SK-N-SH treated with all-trans-retinoic acid at 6 μM for 48 hours (cell line): Measurements from ENCODE around the gene HNRNPC.

Experiments
- ARNTL ChIP-seq: fragments of 450-650 bp; formaldehyde crosslinking; IDR thresholded peaks from 2 replicates; pipeline ENCODE4 v1.5.0; 2020; ENCODE audit warnings: low read depth, mild to moderate bottlenecking, moderate library complexity, borderline replicate concordance
- BACH2 ChIP-seq: fragments of 250-450 bp; sonication (Bioruptor Pico); IDR thresholded peaks from 2 replicates; pipeline ENCODE4 v1.9.0; 2021; ENCODE audit warnings: mild to moderate bottlenecking, borderline replicate concordance
- CSDC2 ChIP-seq: fragments of 250-450 bp; sonication (Bioruptor Pico); IDR thresholded peaks from 2 replicates; pipeline ENCODE4 v1.5.0; 2020; ENCODE audit warnings: mild to moderate bottlenecking, moderate library complexity
- ESRRG ChIP-seq: fragments of 250-450 bp; sonication (Bioruptor Pico); IDR thresholded peaks from 2 replicates; pipeline ENCODE4 v1.6.1; 2021; ENCODE audit warnings: mild to moderate bottlenecking
- GLIS3 ChIP-seq: fragments of 250-450 bp; sonication (Bioruptor Pico); IDR thresholded peaks from 2 replicates; pipeline ENCODE4 v1.5.0; 2020; ENCODE audit warnings: mild to moderate bottlenecking, moderate library complexity
- OSR1 ChIP-seq: fragments of 250-450 bp; sonication (Bioruptor Pico); IDR thresholded peaks from 2 replicates; pipeline ENCODE4 v1.8.0; 2022; ENCODE audit warnings: moderate library complexity, mild to moderate bottlenecking, inconsistent platforms
- RARB ChIP-seq: fragments of 250-450 bp; sonication (Bioruptor Pico); IDR thresholded peaks from 2 replicates; pipeline ENCODE4 v1.8.0; 2021; ENCODE audit warnings: mild to moderate bottlenecking, moderate library complexity
- ZFP3 ChIP-seq: fragments of 250-450 bp; sonication (Bioruptor Pico); IDR thresholded peaks from 2 replicates; pipeline ENCODE4 v1.5.0; 2020; ENCODE audit warnings: mild to moderate bottlenecking, moderate library complexity
- ZFP30 ChIP-seq: fragments of 450-650 bp; formaldehyde crosslinking; IDR thresholded peaks from 2 replicates; pipeline ENCODE4 v1.5.0; 2022; ENCODE audit warnings: mild to moderate bottlenecking, moderate library complexity
- ZNF8 ChIP-seq: fragments of 450-650 bp; formaldehyde crosslinking; IDR thresholded peaks from 2 replicates; pipeline ENCODE4 v1.5.0; 2020; ENCODE audit warnings: mild to moderate bottlenecking, moderate library complexity
- TF ChIP-seq, protein P1 (sequence below): fragments of 250-450 bp; sonication (Bioruptor Pico); IDR thresholded peaks from 2 replicates; pipeline ENCODE4 v1.8.0; 2021; ENCODE audit warnings: low read depth, mild to moderate bottlenecking, moderate library complexity, borderline replicate concordance
- TF ChIP-seq, protein P2 (sequence below): fragments of 250-450 bp; sonication (Bioruptor Pico); IDR thresholded peaks from 2 replicates; pipeline ENCODE4 v1.5.1; 2021; ENCODE audit warnings: mild to moderate bottlenecking, moderate library complexity
- TF ChIP-seq, protein P3 (sequence below): fragments of 250-450 bp; sonication (Bioruptor Pico); IDR thresholded peaks from 2 replicates; pipeline ENCODE4 v1.8.0; 2020; ENCODE audit warnings: mild to moderate bottlenecking, moderate library complexity, borderline replicate concordance

DNA sequence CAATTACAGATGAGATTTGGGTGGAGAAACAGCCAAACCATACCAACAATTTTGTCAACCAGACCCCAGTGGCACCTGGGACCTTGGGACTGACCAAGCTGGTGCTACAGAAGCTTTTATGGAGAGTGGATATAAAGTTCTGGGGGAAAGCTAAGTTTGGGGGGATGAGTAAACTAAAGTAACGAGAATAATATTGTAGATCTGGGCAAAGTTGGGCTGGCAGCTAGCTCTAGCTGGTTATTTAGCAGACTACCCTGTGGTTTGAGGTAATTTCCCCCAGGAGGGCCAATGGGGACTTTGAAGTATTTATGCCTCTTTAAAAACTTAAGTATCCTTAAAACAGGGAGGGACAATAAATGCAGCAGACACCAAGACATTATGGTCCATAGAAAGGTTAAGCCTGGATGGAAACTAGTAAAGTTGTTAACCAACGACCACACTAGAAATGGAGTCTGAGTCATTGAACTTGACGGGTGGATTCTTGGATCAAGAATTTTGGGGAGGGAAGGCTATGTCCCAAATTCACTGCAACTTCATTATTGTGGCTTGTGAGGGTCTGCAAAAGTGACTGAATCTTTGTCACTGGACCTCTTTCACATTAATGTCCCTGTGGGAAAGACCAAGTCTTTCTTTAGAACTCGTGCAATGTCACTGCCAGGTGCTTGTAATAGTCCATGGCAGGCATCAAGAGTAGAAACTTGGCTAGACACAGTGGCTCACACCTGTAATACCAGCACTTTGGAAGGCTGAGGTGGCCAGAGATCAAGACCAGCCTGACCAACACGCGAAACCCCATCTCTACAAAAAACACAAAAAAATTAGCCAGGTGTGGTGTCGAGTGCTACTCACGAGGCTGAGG lies 64.8 kb downstream of the HNRNPC start:
- TF ChIP-seq RARB (no peak), OSR1 (CRISPR knock-in tag) (no peak), ESRRG (CRISPR knock-in tag) (no peak), ZFP30 (CRISPR knock-in tag) (no peak), ZNF8 (no peak), ARNTL (no peak), GLIS3 (CRISPR knock-in tag) (no peak), CSDC2 (CRISPR knock-in tag) (no peak), BACH2 (no peak), ZFP3 (CRISPR knock-in tag) (no peak)
- TF ChIP-seq, protein P1, sequence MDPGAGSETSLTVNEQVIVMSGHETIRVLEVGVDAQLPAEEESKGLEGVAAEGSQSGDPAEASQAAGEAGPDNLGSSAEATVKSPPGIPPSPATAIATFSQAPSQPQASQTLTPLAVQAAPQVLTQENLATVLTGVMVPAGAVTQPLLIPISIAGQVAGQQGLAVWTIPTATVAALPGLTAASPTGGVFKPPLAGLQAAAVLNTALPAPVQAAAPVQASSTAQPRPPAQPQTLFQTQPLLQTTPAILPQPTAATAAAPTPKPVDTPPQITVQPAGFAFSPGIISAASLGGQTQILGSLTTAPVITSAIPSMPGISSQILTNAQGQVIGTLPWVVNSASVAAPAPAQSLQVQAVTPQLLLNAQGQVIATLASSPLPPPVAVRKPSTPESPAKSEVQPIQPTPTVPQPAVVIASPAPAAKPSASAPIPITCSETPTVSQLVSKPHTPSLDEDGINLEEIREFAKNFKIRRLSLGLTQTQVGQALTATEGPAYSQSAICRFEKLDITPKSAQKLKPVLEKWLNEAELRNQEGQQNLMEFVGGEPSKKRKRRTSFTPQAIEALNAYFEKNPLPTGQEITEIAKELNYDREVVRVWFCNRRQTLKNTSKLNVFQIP (CRISPR knock-in tag) = no peak
- TF ChIP-seq, protein P2, sequence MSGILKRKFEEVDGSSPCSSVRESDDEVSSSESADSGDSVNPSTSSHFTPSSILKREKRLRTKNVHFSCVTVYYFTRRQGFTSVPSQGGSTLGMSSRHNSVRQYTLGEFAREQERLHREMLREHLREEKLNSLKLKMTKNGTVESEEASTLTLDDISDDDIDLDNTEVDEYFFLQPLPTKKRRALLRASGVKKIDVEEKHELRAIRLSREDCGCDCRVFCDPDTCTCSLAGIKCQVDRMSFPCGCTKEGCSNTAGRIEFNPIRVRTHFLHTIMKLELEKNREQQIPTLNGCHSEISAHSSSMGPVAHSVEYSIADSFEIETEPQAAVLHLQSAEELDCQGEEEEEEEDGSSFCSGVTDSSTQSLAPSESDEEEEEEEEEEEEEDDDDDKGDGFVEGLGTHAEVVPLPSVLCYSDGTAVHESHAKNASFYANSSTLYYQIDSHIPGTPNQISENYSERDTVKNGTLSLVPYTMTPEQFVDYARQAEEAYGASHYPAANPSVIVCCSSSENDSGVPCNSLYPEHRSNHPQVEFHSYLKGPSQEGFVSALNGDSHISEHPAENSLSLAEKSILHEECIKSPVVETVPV (CRISPR knock-in tag) = no peak
- TF ChIP-seq, protein P3, sequence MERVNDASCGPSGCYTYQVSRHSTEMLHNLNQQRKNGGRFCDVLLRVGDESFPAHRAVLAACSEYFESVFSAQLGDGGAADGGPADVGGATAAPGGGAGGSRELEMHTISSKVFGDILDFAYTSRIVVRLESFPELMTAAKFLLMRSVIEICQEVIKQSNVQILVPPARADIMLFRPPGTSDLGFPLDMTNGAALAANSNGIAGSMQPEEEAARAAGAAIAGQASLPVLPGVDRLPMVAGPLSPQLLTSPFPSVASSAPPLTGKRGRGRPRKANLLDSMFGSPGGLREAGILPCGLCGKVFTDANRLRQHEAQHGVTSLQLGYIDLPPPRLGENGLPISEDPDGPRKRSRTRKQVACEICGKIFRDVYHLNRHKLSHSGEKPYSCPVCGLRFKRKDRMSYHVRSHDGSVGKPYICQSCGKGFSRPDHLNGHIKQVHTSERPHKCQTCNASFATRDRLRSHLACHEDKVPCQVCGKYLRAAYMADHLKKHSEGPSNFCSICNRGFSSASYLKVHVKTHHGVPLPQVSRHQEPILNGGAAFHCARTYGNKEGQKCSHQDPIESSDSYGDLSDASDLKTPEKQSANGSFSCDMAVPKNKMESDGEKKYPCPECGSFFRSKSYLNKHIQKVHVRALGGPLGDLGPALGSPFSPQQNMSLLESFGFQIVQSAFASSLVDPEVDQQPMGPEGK (CRISPR knock-in tag) = no peak
